SJCRH30 (cell line): Measurements from ENCODE around the gene SLC20A1. TPM values are rescaled to one million over a fixed set of nuclear protein-coding genes. Genes with fewer than 3 reads are reported as not detected.

Experiments used
- DNase-seq, 2 experiments: peaks; one replicate each; pipeline ENCODE4 v3.0.0-alpha.2; 2015 to 2020
- H3K27ac ChIP-seq: fragments of 250-450 bp; sonication (Bioruptor Pico); 2 replicates; pipeline ENCODE4 v1.5.1; 2020; ENCODE audit warnings: mild to moderate bottlenecking, moderate library complexity
- H3K27me3 ChIP-seq: fragments of 250-450 bp; sonication (Bioruptor Pico); 2 replicates; pipeline ENCODE4 v1.5.1; 2020; ENCODE audit warnings: mild to moderate bottlenecking, moderate library complexity
- H3K36me3 ChIP-seq: fragments of 250-450 bp; sonication (Bioruptor Pico); 2 replicates; pipeline ENCODE4 v1.5.1; 2020; ENCODE audit warnings: mild to moderate bottlenecking, moderate library complexity
- H3K4me1 ChIP-seq: fragments of 250-450 bp; sonication (Bioruptor Pico); 2 replicates; pipeline ENCODE4 v1.5.1; 2020; ENCODE audit warnings: mild to moderate bottlenecking, moderate library complexity
- H3K4me3 ChIP-seq: fragments of 250-450 bp; sonication (Bioruptor Pico); 2 replicates; pipeline ENCODE4 v1.5.1; 2020; ENCODE audit warnings: mild to moderate bottlenecking, moderate library complexity
- H3K9me3 ChIP-seq: fragments of 250-450 bp; sonication (Bioruptor Pico); replicated peaks from 2 replicates; pipeline ENCODE4 v1.5.1; 2020; ENCODE audit warnings: mild to moderate bottlenecking, moderate library complexity
- total RNA-seq: library from RNA; depleted of rRNA; stranded (reverse); fragments of >200 nt; shearing (Covaris generic); gene quantifications from 2 replicates; pipeline ENCODE4 v1.2.3, GENCODE V29; 2014

SLC20A1 gene
- total RNA-seq, 1 experiment from 2014 or later, result 83.7 TPM

DNA sequence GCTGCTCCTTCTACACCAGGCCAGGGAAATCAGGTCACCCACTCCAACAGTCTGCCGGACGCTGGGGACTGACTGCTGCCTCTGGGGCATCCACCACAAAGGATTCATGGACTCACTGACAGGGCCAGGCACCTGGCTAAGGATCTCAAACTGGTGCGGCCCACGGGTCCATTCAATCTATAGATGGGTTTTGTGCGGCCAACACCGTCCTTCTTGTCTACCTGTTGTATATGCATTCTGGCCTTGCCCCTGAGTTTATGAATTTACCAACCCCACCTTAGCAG is 10.9 kb upstream of the SLC20A1 start:
- Histone ChIP-seq H3K27ac (no peak overlapping the region), H3K9me3 (no peaks in the 10 kb centered on the region), H3K27me3 (0 out of 2 replicates have a peak, but pooled peaks cover 5% of the 10 kb centered on the region), H3K4me3 (no peak overlapping the region), H3K36me3 (no peaks in the 10 kb centered on the region), H3K4me1 (peaks cover 16% of the 10 kb centered on the region)
- DNase-seq, result no peak

DNA sequence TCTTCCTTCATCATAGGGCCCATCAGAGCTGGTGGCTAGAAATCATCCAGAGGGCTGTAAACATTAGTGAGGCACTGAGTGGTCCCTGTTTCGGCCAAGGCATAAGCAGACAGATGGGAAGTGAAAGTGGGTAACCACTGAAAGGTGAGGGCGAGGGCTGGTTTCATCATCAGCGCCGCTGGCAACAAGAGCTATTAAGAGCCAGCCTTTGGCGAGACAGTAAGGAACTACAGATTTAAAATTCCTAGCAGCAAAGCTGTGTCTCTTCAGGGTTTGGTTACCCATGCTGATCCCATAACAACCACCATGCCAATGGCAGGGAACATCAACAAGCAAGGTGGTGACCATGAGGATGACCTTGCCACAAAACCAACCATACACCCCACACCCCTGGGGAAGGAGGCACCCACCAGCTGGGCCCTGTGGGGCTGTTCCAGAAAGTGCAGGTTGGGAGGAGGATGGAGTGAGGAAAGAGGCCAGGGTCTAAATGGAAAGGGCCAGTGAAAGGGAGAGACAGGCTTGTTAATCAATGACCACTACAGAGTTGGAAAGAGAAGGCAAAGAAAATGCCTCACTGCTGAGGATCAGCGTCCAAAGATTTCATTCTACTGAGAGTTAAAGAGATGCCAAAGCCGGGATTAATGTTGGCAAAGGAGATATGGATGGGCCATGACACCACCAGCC is 9.0 kb upstream of the SLC20A1 start:
- peaks cover 11% of the 10 kb centered on the region for H3K4me1 ChIP-seq
- no peak for DNase-seq
- no peak overlapping the region for H3K27ac ChIP-seq
- H3K4me3 ChIP-seq, result no peak overlapping the region
- H3K27me3 ChIP-seq, result 0 out of 2 replicates have a peak, but pooled peaks cover 5% of the 10 kb centered on the region
- H3K36me3 ChIP-seq, result no peaks in the 10 kb centered on the region
- no peaks in the 10 kb centered on the region for H3K9me3 ChIP-seq

DNA sequence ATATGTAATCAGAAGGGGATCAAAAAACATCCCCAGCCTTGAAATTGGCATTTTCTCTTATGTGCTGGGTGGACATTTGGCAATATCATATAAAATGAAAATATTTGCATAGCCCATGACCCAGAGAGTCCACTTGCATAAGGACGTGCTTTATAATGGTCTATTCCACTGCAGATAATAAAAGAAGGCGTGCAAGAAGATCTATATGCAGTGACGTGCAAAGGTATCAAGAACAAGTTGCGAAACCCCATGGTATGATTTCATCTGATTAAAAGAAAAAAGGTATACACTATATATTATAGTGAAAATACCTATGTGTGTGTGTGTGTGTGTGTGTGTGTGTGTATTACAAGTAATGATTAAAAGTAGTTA is 8.5 kb upstream of the SLC20A1 start:
- Histone ChIP-seq H3K4me3 (no peak overlapping the region), H3K27me3 (0 out of 2 replicates have a peak, but pooled peaks cover 5% of the 10 kb centered on the region), H3K9me3 (no peaks in the 10 kb centered on the region)

DNA sequence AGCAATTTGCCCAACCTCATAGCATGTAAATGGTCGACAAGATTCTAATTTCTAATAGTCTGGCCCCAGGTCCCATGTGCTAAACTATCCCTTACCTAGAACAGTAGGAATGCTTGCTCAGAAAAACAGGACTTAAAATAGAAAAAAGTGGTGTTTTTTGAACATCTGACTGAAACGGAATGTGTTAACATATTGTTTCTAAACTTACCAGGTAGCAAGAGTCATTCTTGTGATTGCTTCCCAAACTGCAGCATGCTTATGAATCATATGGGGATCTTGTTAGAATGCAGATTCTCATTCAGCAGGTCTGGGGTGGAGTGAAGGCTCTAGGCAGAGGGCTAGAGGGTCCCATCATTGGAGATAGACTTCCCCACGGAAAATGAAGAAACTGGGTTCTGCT is 5.8 kb upstream of the SLC20A1 start:
- Histone ChIP-seq H3K4me3 (no peak overlapping the region), H3K36me3 (no peaks in the 10 kb centered on the region), H3K27me3 (0 out of 2 replicates have a peak, but pooled peaks cover 5% of the 10 kb centered on the region), H3K27ac (no peak overlapping the region), H3K4me1 (peaks cover 17% of the 10 kb centered on the region), H3K9me3 (no peaks in the 10 kb centered on the region)
- DNase-seq, result no peak

More for the DNA sequence above, 8.5 kb upstream of the SLC20A1 start:
- DNase-seq, result no peak
- Histone ChIP-seq H3K36me3 (no peaks in the 10 kb centered on the region), H3K27ac (no peak overlapping the region), H3K4me1 (peaks cover 8% of the 10 kb centered on the region)

DNA sequence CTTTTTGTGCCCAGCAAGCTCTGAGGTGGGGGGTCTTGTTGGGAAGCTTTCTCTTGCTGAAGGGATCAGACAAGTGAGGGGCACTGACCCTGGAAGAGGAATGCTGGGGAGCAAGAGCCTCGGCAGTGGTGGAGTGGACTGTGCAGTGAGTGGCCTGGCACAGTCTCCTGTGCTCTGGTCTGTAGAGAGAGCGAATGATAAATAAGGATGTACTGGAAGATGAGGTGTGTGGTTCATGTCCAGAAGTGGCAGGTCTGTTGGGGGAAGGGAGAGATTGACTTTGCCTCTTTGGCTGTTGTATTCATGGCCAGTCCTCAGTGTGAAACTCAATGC is 5.3 kb upstream of the SLC20A1 start:
- DNase-seq, result no peak
- 0 out of 2 replicates have a peak, but pooled peaks cover 1% of the 10 kb centered on the region for H3K27me3 ChIP-seq
- peaks cover 17% of the 10 kb centered on the region for H3K4me1 ChIP-seq
- no peaks in the 10 kb centered on the region for H3K9me3 ChIP-seq
- H3K4me3 ChIP-seq, result no peak overlapping the region
- no peaks in the 10 kb centered on the region for H3K36me3 ChIP-seq
- no peak overlapping the region; the same call in 1 of the 2 replicates for H3K27ac ChIP-seq

DNA sequence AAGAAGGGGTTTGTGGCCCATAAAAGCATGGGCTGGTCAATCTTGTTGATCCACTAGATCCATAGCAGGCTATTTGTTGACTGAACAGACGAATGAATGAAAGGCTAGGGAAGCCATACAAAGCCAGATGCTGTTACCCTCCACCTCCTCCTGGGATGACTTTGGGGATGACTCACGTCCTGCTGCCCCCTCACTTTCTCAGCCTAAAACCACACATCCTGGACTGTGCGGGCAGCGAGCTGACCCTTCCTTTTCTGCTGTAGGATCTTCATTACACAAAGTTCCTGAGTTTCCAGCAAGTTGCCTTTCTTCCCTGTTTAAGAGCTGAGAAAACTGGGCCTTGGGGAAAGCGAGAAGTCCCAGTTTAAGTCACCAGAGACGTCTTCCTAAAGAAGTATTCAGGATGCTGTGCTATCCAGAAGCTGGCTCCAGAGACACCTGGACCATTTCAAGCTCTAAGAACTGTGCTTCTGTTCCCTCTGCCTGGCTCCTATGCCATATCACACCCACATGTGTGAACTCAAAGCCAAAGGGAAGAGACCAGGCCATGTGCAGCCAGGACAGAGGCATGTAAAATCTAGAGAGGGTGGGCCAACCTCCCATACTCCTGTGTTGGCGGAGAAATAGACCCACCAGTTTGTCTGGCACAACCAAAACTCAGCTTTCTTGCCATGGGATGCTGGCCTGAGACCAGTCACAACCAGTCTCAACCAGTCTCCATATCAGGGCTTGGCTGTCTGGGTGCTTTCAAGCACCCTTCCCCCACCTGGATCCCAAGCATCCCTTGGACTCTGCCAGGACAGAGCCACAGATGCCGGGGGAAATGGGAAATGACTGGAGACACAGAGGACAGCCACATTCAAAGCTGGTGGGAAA is 4.7 kb upstream of the SLC20A1 start:
- Histone ChIP-seq H3K9me3 (no peaks in the 10 kb centered on the region), H3K4me3 (no peak overlapping the region), H3K27me3 (no peaks in the 10 kb centered on the region), H3K36me3 (no peaks in the 10 kb centered on the region), H3K27ac (no peak overlapping the region; the same call in 1 of the 2 replicates), H3K4me1 (peaks cover 17% of the 10 kb centered on the region)
- DNase-seq, result peak; percentile 29 to 53

DNA sequence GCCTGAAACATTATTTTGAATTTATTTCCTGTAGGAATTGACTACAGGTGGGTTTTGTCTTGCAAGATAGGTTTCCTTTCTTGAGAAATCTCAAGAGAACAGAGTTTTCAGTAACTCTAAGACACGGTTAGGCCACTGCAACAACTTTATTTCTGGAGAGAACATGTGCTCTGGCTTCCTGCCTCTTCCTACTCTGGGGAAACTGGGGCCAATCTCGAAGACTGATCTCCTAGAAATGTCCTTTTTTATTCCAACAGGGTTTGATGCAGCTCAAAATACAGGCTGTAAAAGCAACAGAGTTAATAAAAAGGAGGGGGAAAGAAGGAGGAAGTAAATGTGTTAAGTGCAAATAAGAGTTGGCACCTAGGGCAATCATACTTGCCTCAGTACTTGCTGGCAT is 4.0 kb upstream of the SLC20A1 start:
- no peak overlapping the region for H3K27ac ChIP-seq
- H3K4me3 ChIP-seq, result no peak overlapping the region
- no peaks in the 10 kb centered on the region for H3K27me3 ChIP-seq
- H3K36me3 ChIP-seq, result peaks cover 2% of the 10 kb centered on the region
- DNase-seq, result no peak
- peaks cover 17% of the 10 kb centered on the region for H3K4me1 ChIP-seq
- no peaks in the 10 kb centered on the region for H3K9me3 ChIP-seq

DNA sequence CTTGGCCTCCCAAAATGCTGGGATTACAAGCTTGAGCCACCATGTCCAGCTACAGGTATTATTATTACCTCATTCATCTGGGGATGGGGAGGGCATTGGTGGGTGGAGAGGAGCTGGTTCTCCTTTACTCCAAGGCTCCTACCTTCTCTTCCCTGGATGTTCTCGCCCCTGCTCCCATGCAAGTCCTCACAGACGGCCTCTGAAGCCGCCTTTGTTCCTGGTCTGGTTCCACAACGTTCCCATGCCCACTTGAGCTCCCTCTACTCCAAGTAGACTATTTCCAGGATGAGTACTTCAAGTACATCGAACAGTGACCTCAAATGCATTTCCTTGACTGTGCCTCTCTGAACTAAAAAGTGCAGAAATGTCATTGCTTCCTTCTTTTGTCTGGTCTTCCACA is 3.2 kb upstream of the SLC20A1 start:
- H3K4me1 ChIP-seq, result peaks cover 21% of the 10 kb centered on the region
- no peaks in the 10 kb centered on the region for H3K9me3 ChIP-seq
- H3K36me3 ChIP-seq, result peaks cover 11% of the 10 kb centered on the region
- no peak overlapping the region for H3K4me3 ChIP-seq
- no peak overlapping the region for H3K27ac ChIP-seq
- DNase-seq, result no peak
- no peaks in the 10 kb centered on the region for H3K27me3 ChIP-seq

DNA sequence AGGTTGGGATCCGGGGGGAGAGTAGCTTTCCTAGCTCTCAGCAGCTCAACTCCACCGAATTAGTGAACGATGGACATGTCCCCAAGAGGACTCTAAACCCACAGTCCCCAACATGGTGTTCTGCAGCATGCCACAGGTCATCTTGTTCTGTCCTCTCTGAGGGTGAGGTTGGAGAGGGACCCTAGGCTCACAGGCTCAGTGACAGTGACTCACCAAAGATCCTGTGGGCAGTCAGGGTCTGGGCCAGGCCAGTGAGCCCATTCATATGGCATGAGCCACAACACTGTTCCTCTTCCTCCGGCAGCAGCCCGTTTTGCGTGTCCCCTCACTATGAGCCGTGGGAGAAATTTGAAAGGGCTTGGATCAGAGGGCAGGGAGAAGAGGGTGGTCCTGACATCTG is 2.8 kb upstream of the SLC20A1 start:
- H3K4me1 ChIP-seq, result peaks cover 25% of the 10 kb centered on the region
- no peaks in the 10 kb centered on the region for H3K27me3 ChIP-seq

DNA sequence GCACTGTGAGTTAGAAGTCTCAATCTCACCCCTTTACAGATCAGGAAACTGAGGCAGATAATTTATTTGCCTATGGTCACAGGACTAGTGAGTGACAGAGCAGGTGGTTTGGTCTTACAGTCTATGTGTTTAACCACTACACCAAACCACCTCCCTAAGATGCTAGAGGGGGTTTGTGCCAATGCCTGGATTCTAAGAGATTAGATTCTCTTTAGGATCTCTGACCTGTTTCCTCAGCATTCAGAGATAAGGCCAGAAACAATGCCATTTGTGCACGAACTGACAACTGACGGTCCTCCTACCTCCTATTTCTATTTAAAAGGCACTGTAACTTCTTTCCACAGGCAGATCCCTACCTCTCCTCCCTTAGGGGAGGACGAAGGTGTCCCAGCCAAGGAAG is 2.3 kb upstream of the SLC20A1 start:
- no peak overlapping the region for H3K27ac ChIP-seq
- DNase-seq, result no peak
- H3K36me3 ChIP-seq, result peaks cover 20% of the 10 kb centered on the region
- peaks cover 31% of the 10 kb centered on the region for H3K4me1 ChIP-seq
- H3K27me3 ChIP-seq, result no peaks in the 10 kb centered on the region
- H3K4me3 ChIP-seq, result no peak overlapping the region
- no peaks in the 10 kb centered on the region for H3K9me3 ChIP-seq

More for the DNA sequence above, 2.8 kb upstream of the SLC20A1 start:
- Histone ChIP-seq H3K27ac (no peak overlapping the region), H3K36me3 (peaks cover 15% of the 10 kb centered on the region), H3K4me3 (no peak overlapping the region), H3K9me3 (no peaks in the 10 kb centered on the region)
- no peak for DNase-seq

DNA sequence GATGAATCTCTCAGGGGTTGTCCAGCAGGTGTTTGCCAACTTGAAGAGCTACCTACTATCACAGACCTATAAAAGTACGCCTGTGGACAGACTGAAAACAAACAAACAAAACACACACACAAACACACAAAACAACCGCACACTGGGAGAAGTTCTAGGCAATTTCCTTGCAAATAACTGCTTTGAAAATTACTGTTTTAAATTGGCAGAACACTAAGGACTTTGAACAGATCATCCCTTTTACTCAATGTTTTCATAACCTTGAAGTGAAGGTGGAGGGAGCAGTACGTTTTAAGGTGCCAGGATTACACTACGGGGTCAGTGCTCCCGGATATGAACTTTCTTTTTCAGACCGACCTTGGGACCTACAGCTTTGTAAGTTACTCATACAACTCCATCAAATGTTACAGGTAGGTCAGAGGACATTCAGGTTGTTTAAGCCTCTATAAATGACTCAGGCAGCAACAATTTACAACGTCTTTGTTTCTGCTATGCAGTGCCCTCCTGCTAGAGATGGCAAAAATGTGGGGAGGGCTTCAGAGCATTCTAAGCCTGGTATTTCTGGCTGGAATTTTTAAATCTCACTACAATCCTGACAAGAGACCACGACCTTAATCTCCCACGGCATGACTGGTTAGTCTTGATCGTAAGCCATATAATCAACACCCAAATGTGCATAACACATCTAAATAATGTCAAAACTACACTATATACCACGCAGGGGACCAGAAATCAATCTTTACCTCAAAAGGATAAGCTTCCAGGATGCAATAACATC is 1.4 kb upstream of the SLC20A1 start:
- Histone ChIP-seq H3K4me3 (peak overlapping the region; percentile 97), H3K36me3 (peaks cover 29% of the 10 kb centered on the region), H3K27ac (peak overlapping the region; percentile 94), H3K27me3 (no peaks in the 10 kb centered on the region), H3K4me1 (peaks cover 35% of the 10 kb centered on the region), H3K9me3 (no peaks in the 10 kb centered on the region)
- DNase-seq, result no peak

DNA sequence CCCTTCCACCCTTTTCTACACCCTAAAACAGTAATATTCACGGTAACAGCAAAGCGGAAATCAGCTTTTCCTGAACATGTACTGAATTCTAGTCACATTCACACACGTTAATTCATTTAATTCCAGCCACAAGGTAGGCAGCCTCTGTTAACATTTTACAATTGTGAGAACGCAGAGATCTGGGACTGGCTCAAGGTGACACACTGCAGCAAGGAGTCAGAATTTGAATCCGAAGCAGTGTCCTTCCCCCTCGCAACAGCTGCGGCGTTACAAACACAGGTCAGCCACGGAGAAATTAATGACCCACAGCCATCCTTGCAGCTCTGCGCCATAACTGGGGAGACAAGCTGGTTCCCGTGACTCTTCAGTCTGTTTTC is 818 bp upstream of the SLC20A1 start:
- DNase-seq, result no peak
- Histone ChIP-seq H3K36me3 (peaks cover 34% of the 10 kb centered on the region), H3K9me3 (no peaks in the 10 kb centered on the region), H3K27me3 (no peaks in the 10 kb centered on the region), H3K4me1 (peaks cover 35% of the 10 kb centered on the region), H3K27ac (peak overlapping the region; percentile 94), H3K4me3 (peak overlapping the region; percentile 97)

DNA sequence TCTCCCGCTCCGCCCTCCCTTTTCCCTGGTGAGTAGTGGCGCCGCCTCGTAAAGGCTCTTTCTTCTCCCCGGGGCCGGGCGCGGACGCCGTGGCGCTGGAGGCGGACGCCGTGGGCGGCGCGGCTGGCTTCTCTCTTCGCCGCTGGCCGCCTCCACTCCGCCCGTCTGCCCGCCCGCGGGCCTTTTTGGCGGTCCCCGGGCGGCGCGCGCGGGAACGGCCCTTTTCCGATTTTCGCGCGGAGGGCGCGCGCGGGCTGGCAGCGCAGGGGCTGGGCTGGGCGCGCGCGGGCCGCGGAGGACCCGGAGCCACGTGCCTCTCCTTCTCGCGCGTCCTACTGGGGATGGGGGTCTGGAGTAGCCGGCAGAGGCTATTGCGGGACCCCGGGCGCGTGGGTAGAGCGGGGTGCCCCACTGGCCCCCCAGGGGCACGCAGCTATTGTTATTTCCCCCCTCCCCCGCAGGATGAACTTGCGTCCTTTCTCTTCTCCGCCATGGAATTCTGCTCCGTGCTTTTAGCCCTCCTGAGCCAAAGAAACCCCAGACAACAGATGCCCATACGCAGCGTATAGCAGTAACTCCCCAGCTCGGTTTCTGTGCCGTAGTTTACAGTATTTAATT is 472 bp downstream of the SLC20A1 start:
- H3K27me3 ChIP-seq, result no peaks in the 10 kb centered on the region
- peak; percentile 60 to 63 for DNase-seq
- peak overlapping the region; percentile 97 for H3K4me3 ChIP-seq
- peak overlapping the region; percentile 94 for H3K27ac ChIP-seq
- no peaks in the 10 kb centered on the region for H3K9me3 ChIP-seq
- peaks cover 44% of the 10 kb centered on the region for H3K36me3 ChIP-seq
- peaks cover 27% of the 10 kb centered on the region for H3K4me1 ChIP-seq

DNA sequence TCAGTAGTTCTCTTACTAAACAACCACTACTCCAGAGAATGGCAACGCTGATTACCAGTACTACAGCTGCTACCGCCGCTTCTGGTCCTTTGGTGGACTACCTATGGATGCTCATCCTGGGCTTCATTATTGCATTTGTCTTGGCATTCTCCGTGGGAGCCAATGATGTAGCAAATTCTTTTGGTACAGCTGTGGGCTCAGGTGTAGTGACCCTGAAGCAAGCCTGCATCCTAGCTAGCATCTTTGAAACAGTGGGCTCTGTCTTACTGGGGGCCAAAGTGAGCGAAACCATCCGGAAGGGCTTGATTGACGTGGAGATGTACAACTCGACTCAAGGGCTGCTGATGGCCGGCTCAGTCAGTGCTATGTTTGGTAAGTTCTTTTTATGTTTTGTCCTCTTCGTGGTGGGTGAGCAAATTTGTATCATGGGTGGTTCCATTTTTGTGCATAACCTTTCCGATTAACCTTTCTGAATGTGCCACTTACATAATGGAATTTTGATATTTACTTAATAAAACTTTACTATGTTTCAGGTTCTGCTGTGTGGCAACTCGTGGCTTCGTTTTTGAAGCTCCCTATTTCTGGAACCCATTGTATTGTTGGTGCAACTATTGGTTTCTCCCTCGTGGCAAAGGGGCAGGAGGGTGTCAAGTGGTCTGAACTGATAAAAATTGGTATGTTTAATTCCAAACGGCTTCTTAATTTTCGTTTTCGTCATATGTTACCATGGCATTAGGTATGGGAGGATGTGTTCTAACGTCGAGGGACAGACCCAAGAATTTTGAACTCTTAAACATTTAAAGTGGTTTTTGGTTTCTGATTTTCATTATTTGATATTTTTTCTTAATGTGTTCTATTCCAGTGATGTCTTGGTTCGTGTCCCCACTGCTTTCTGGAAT is 1.3 kb downstream of the SLC20A1 start:
- Histone ChIP-seq H3K4me3 (peak overlapping the region; percentile 97), H3K27me3 (no peaks in the 10 kb centered on the region), H3K4me1 (peaks cover 26% of the 10 kb centered on the region), H3K9me3 (no peaks in the 10 kb centered on the region), H3K27ac (peak overlapping the region; percentile 94), H3K36me3 (peaks cover 52% of the 10 kb centered on the region)
- DNase-seq, result peak in 1 of 2 experiments; percentile 46
